ENCODE measurements around the gene AQR. TPM values are rescaled to one million over a fixed set of nuclear protein-coding genes. Genes with fewer than 3 reads are reported as not detected.
"Not testable (repeated sequence)": the region's sequence is repeated elsewhere in the genome, so short reads cannot be mapped to it uniquely, and the experiment has no call there.

AQR gene
- polyA plus RNA-seq, 1 experiment: 15.3 TPM

GRCh38 chr15:34943711-34944110 lies 25.8 kb downstream of the AQR start:
- DNase-seq (ENCODE audit: low read depth): no peak
- no peak for TF ChIP-seq CTCF (IDR thresholded peaks at IDR 0.05; ENCODE audit: insufficient read depth, low read depth, low read length)
- ChIA-PET CTCF (interaction anchor here (1.1 to 2.5 kb wide), 2 partner anchors 9 to 26 kb away, joined by 3 to 9 read pairs; partner anchors contain the start of gene AQR), POLR2A (interaction anchor here (0.6 to 1.1 kb wide), 2 partner anchors 26 to 233 kb away, joined by 3 to 4 read pairs; partner anchors contain the start of gene AQR)
- no peaks in the 10 kb centered on the region for H3K27me3 ChIP-seq (ENCODE audit: control insufficient read depth, insufficient read depth, low read length)
- no peak overlapping the region for H3K4me3 ChIP-seq (ENCODE audit: low read depth, low read length)
- no peaks in the 10 kb centered on the region for H3K36me3 ChIP-seq (ENCODE audit: control insufficient read depth, insufficient read depth, low read length)

- DNase-seq (ENCODE audit: low read depth); H3K36me3 ChIP-seq (ENCODE audit: control insufficient read depth, insufficient read depth, low read length); H3K4me3 ChIP-seq (ENCODE audit: low read depth, low read length); CTCF ChIA-PET; POLR2A ChIA-PET; H3K27me3 ChIP-seq (ENCODE audit: control insufficient read depth, insufficient read depth, low read length): not testable (repeated sequence)
Measured at GRCh38 chr15:34943264-34943663, 26.3 kb downstream of the AQR start.

- ChIA-PET CTCF (interaction anchor here (0.5 to 0.8 kb wide), 2 partner anchors 12 to 74 kb away, joined by 3 read pairs; no protein-coding TSS in a partner anchor), POLR2A (no interaction called here)
- Histone ChIP-seq H3K4me3 (ENCODE audit: low read depth, low read length) (no peak overlapping the region), H3K27me3 (ENCODE audit: control insufficient read depth, insufficient read depth, low read length) (no peaks in the 10 kb centered on the region), H3K36me3 (ENCODE audit: control insufficient read depth, insufficient read depth, low read length) (no peaks in the 10 kb centered on the region)
- DNase-seq (ENCODE audit: low read depth): no peak
- TF ChIP-seq CTCF (IDR thresholded peaks at IDR 0.05; ENCODE audit: insufficient read depth, low read depth, low read length): no peak
Measured at GRCh38 chr15:34942363-34942762, 27.2 kb downstream of the AQR start.

GRCh38 chr15:34941831-34942230 lies 27.7 kb downstream of the AQR start:
- no peak for TF ChIP-seq CTCF (IDR thresholded peaks at IDR 0.05; ENCODE audit: insufficient read depth, low read depth, low read length)
- no peaks in the 10 kb centered on the region for H3K27me3 ChIP-seq (ENCODE audit: control insufficient read depth, insufficient read depth, low read length)
- H3K36me3 ChIP-seq (ENCODE audit: control insufficient read depth, insufficient read depth, low read length): no peaks in the 10 kb centered on the region
- CTCF ChIA-PET: interaction anchor here (0.5 to 1.3 kb wide), 5 partner anchors 12 to 74 kb away, joined by 3 read pairs; no protein-coding TSS in a partner anchor
- POLR2A ChIA-PET: no interaction called here
- no peak for DNase-seq (ENCODE audit: low read depth)
- H3K4me3 ChIP-seq (ENCODE audit: low read depth, low read length): no peak overlapping the region

GRCh38 chr15:34941185-34941698 lies 28.3 kb downstream of the AQR start:
- ChIA-PET POLR2A (no interaction called here), CTCF (interaction anchor here (0.6 to 1.3 kb wide), 3 partner anchors 17 to 27 kb away, joined by 3 read pairs; no protein-coding TSS in a partner anchor)

More at GRCh38 chr15:34941185-34941698, 28.3 kb downstream of the AQR start:
- no peak for DNase-seq (ENCODE audit: low read depth)
- TF ChIP-seq CTCF (IDR thresholded peaks at IDR 0.05; ENCODE audit: insufficient read depth, low read depth, low read length): no peak
- Histone ChIP-seq H3K27me3 (ENCODE audit: control insufficient read depth, insufficient read depth, low read length) (no peaks in the 10 kb centered on the region), H3K4me3 (ENCODE audit: low read depth, low read length) (no peak overlapping the region), H3K36me3 (ENCODE audit: control insufficient read depth, insufficient read depth, low read length) (no peaks in the 10 kb centered on the region)
